SK-N-SH (cell line): ENCODE measurements around the gene NID1.

Experiments used
- EZH2phosphoT487 ChIP-seq: fragments of 200-600 bp; sonication (generic); IDR thresholded peaks from 2 replicates; pipeline ENCODE4 v1.6.1; 2017; ENCODE audit warnings: low read depth, mixed run types, mild to moderate bottlenecking, antibody characterized with exemption, moderate library complexity, borderline replicate concordance
- IRF3 ChIP-seq: fragments of 150-350 bp; IDR thresholded peaks from 2 replicates; pipeline ENCODE4 v1.6.1; 2016; ENCODE audit warnings: mild to moderate bottlenecking, low read depth, low read length
- NFIC ChIP-seq: IDR thresholded peaks from 2 replicates; pipeline ENCODE4 v1.4.0; 2012; ENCODE audit warnings: borderline replicate concordance
- REST ChIP-seq: IDR thresholded peaks from 2 replicates; pipeline ENCODE4 v1.6.1; 2012; ENCODE audit warnings: mild to moderate bottlenecking, low read depth, low read length, moderate library complexity
- USF1 ChIP-seq: IDR thresholded peaks from 2 replicates; pipeline ENCODE4 v1.4.0; 2012; ENCODE audit warnings: low read depth, borderline replicate concordance
- ZBTB33 ChIP-seq: IDR thresholded peaks from 2 replicates; pipeline ENCODE4 v1.4.0; 2012; ENCODE audit warnings: low read depth, borderline replicate concordance
- TF ChIP-seq, protein P1 (sequence below): fragments of 200-600 bp; sonication (generic); IDR thresholded peaks from 2 replicates; pipeline ENCODE4 v1.6.1; 2017; ENCODE audit warnings: antibody characterized with exemption, mild to moderate bottlenecking, moderate library complexity

DNA sequence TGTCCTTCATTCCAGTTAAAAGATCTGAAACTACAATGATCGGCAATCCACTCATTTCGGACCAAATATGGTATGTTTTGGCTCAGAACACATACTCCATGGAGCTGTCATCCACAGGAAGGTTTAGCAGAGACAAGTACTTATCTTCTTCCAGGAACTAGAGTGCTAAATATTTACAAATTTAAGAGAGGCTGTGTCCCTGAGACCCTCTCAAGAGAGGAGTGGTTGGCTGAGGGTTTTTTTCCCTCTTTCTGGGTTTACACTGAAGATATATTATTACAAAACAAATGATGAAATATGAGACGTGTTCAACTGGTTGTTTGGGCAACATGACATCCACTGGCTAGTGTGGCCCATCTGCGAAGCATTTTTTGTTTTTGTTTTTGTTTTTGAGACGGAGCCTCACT, 25.9 kb upstream of the NID1 start:
- TF ChIP-seq USF1: no peak
- no peak for TF ChIP-seq IRF3
- TF ChIP-seq ZBTB33: no peak
- TF ChIP-seq NFIC: no peak
- TF ChIP-seq REST: no peak
- no peak for TF ChIP-seq EZH2phosphoT487
- TF ChIP-seq, protein P1, sequence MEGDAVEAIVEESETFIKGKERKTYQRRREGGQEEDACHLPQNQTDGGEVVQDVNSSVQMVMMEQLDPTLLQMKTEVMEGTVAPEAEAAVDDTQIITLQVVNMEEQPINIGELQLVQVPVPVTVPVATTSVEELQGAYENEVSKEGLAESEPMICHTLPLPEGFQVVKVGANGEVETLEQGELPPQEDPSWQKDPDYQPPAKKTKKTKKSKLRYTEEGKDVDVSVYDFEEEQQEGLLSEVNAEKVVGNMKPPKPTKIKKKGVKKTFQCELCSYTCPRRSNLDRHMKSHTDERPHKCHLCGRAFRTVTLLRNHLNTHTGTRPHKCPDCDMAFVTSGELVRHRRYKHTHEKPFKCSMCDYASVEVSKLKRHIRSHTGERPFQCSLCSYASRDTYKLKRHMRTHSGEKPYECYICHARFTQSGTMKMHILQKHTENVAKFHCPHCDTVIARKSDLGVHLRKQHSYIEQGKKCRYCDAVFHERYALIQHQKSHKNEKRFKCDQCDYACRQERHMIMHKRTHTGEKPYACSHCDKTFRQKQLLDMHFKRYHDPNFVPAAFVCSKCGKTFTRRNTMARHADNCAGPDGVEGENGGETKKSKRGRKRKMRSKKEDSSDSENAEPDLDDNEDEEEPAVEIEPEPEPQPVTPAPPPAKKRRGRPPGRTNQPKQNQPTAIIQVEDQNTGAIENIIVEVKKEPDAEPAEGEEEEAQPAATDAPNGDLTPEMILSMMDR: no peak
